ENCODE data around the gene C11orf52.

- TF ChIP-seq YY1 (tag by site-specific recombination; IDR thresholded peaks at IDR 0.05) (no peak), CTCF (tag by site-specific recombination; IDR thresholded peaks at IDR 0.05) (no peak), ZNF514 (tag by site-specific recombination; IDR thresholded peaks at IDR 0.05) (no peak)
Measured at GRCh38 chr11:111960916-111961315, 42.2 kb downstream of the C11orf52 start.

Measured in HEK293 (cell line).